Measurements from ENCODE around the gene RAPGEF1.

- TF ChIP-seq GATA2 (CRISPR knock-in tag; IDR thresholded peaks at IDR 0.05) (no peak), HMG20A (CRISPR knock-in tag; conservative IDR thresholded peaks at IDR 0.05) (no peak), EP300 (IDR thresholded peaks at IDR 0.05; ENCODE audit: low read length) (no peak), MAX (CRISPR knock-in tag; IDR thresholded peaks at IDR 0.05) (no peak), POLR2AphosphoS5 (IDR thresholded peaks at IDR 0.05; ENCODE audit: control insufficient read depth, insufficient read depth, low read depth, low read length) (no peak)
Measured at GRCh38 chr9:131616983-131617604, 122.8 kb downstream of the RAPGEF1 start.
